ENCODE measurements around the gene PPP1R9A. TPM values are rescaled to one million over a fixed set of nuclear protein-coding genes. Genes with fewer than 3 reads are reported as not detected.

Gene PPP1R9A
- polyA plus RNA-seq, 3 donors = not detected

GRCh38 chr7:95200741-95201140 is 293.3 kb downstream of the PPP1R9A start:
- Histone ChIP-seq H3K27ac (ENCODE audit: low read depth in 1 of 2, low read length in 2 of 2) (no peak overlapping the region), H4K20me1 (ENCODE audit: insufficient read depth, low read length) (no peaks in the 10 kb centered on the region), H3K9ac (ENCODE audit: insufficient read depth, low read length, poor library complexity, severe bottlenecking) (no peak overlapping the region), H3K4me2 (replicated peaks; ENCODE audit: extremely low read depth, low read length, poor library complexity, severe bottlenecking) (no peak overlapping the region), H3K27me3 (ENCODE audit: control insufficient read depth in 2 of 2, insufficient read depth in 2 of 2, low read length in 2 of 2) (no peaks in the 10 kb centered on the region), H3K9me3 (replicated peaks in 1 of 2; ENCODE audit: control insufficient read depth in 1 of 2, insufficient read depth in 1 of 2, low read length in 2 of 2) (no peaks in the 10 kb centered on the region), H3K36me3 (replicated peaks in 1 of 2; ENCODE audit: control insufficient read depth in 1 of 2, insufficient read depth in 2 of 2, low read length in 2 of 2) (no peaks in the 10 kb centered on the region), H2AFZ (ENCODE audit: insufficient read depth, low read depth, low read length, poor library complexity, severe bottlenecking) (no peak overlapping the region), H3K4me3 (replicated peaks in 1 of 3; ENCODE audit: low read depth in 2 of 3, low read length in 3 of 3) (no peak overlapping the region), H3K4me1 (ENCODE audit: control insufficient read depth in 1 of 2, insufficient read depth in 2 of 2, low read length in 2 of 2) (no peaks in the 10 kb centered on the region), H3K79me2 (ENCODE audit: insufficient read depth, low read length) (no peaks in the 10 kb centered on the region)
- no CpG with 5 or more reads among the region's 1 CpG for whole genome bisulfite sequencing (ENCODE audit: insufficient coverage)
- no peaks in the 10 kb centered on the region for H3K9me3 Mint-ChIP-seq
- H3K27me3 Mint-ChIP-seq (ENCODE audit: low read depth in 3 of 3) = peaks cover 0 to 2% (median under 1%) of the 10 kb centered on the region in 3 donors
- H3K36me3 Mint-ChIP-seq = no peaks in the 10 kb centered on the region
- no peak for TF ChIP-seq CTCF (IDR thresholded peaks at IDR 0.05)
- no peak overlapping the region for H3K4me3 Mint-ChIP-seq
- no peak overlapping the region for H3K27ac Mint-ChIP-seq
- intact Hi-C loops (cut with micrococcal nuclease) = no loop called here
- no peak for DNase-seq
- H3K4me1 Mint-ChIP-seq = no peaks in the 10 kb centered on the region

- Histone ChIP-seq H3K4me1 (ENCODE audit: control insufficient read depth in 1 of 2, insufficient read depth in 2 of 2, low read length in 2 of 2) (no peaks in the 10 kb centered on the region), H3K36me3 (replicated peaks in 1 of 2; ENCODE audit: control insufficient read depth in 1 of 2, insufficient read depth in 2 of 2, low read length in 2 of 2) (no peaks in the 10 kb centered on the region), H4K20me1 (ENCODE audit: insufficient read depth, low read length) (no peaks in the 10 kb centered on the region), H2AFZ (ENCODE audit: insufficient read depth, low read depth, low read length, poor library complexity, severe bottlenecking) (no peak overlapping the region), H3K27me3 (ENCODE audit: control insufficient read depth in 2 of 2, insufficient read depth in 2 of 2, low read length in 2 of 2) (no peaks in the 10 kb centered on the region), H3K4me3 (replicated peaks in 1 of 3; ENCODE audit: low read depth in 2 of 3, low read length in 3 of 3) (no peak overlapping the region), H3K4me2 (replicated peaks; ENCODE audit: extremely low read depth, low read length, poor library complexity, severe bottlenecking) (no peak overlapping the region), H3K9ac (ENCODE audit: insufficient read depth, low read length, poor library complexity, severe bottlenecking) (no peak overlapping the region), H3K79me2 (ENCODE audit: insufficient read depth, low read length) (no peaks in the 10 kb centered on the region), H3K9me3 (replicated peaks in 1 of 2; ENCODE audit: control insufficient read depth in 1 of 2, insufficient read depth in 1 of 2, low read length in 2 of 2) (no peaks in the 10 kb centered on the region), H3K27ac (ENCODE audit: low read depth in 1 of 2, low read length in 2 of 2) (no peak overlapping the region)
- Mint-ChIP-seq H3K36me3 (no peaks in the 10 kb centered on the region), H3K4me3 (no peak overlapping the region), H3K9me3 (no peaks in the 10 kb centered on the region), H3K27me3 (ENCODE audit: low read depth in 3 of 3) (peaks cover 0 to 2% (median 0%) of the 10 kb centered on the region in 3 donors), H3K27ac (no peak overlapping the region), H3K4me1 (no peaks in the 10 kb centered on the region)
- DNase-seq = no peak
- TF ChIP-seq CTCF (IDR thresholded peaks at IDR 0.05) = no peak
- intact Hi-C loops (cut with micrococcal nuclease) = no loop called here
Measured at GRCh38 chr7:95201727-95202126, 294.3 kb downstream of the PPP1R9A start.
